ENCODE data around the gene ATG2A. TPM values are rescaled to one million over a fixed set of nuclear protein-coding genes. Genes with fewer than 3 reads are reported as not detected.
A peak's percentile ranks its signal among the peaks of the same experiment; 100 is the strongest.

The ATG2A gene
- total RNA-seq, 1 donor from 2014 or later = 28.7 TPM

DNA sequence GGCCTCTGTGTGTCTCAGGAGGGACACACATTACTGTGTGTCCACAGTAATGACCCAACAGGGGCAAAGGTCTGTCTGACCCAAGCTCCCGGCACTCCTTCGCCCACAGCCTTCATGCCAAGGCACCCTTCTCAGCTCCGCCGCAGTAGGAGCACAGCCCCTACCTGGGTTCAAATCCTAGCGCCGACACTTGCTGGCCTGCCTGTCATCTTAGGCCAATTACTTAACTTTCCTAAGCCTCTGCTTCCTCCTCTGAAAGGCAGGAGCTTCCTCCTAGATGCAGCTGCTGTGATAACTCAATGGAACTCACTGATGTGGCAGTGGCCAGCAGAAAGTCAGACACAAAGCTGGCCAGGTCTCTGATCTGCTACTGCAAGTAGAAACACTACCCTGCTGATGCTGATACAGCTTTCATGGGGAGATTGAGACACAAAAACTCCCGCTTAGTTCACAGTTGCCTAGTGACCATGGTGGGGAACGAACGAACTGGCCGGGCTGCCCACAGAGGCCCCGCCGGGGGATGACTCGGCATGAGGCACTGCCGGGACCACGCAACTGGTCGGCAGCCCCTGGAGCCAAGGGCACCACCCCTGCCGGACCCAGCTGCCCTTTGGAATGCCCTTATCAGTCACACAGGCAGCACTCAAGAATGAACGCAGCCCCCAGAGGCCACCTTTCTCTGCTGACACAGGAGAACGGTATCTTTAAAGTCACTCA is 46.7 kb downstream of the ATG2A start:
- no peak for DNase-seq (ENCODE audit: extremely low spot score, unreplicated experiment)
- Mint-ChIP-seq H3K36me3 (ENCODE audit: unreplicated experiment) (peaks cover 15% of the 10 kb centered on the region), H3K4me3 (ENCODE audit: unreplicated experiment) (no peak overlapping the region), H3K27ac (ENCODE audit: unreplicated experiment) (peak overlapping the region; percentile 77), H3K4me1 (ENCODE audit: unreplicated experiment) (peaks cover 58% of the 10 kb centered on the region), H3K9me3 (ENCODE audit: unreplicated experiment) (no peaks in the 10 kb centered on the region), H3K27me3 (ENCODE audit: unreplicated experiment) (no peaks in the 10 kb centered on the region)
- TF ChIP-seq CTCF (IDR thresholded peaks at IDR 0.05) = no peak

GRCh38 chr11:64869571-64870175 is 47.3 kb downstream of the ATG2A start:
- Mint-ChIP-seq H3K4me3 (ENCODE audit: unreplicated experiment) (no peak overlapping the region), H3K27ac (ENCODE audit: unreplicated experiment) (peak overlapping the region; percentile 74), H3K27me3 (ENCODE audit: unreplicated experiment) (no peaks in the 10 kb centered on the region), H3K36me3 (ENCODE audit: unreplicated experiment) (peaks cover 15% of the 10 kb centered on the region), H3K9me3 (ENCODE audit: unreplicated experiment) (no peaks in the 10 kb centered on the region), H3K4me1 (ENCODE audit: unreplicated experiment) (peaks cover 58% of the 10 kb centered on the region)
- DNase-seq (ENCODE audit: extremely low spot score, unreplicated experiment) = no peak
- TF ChIP-seq CTCF (IDR thresholded peaks at IDR 0.05) = peak; percentile 34

DNA sequence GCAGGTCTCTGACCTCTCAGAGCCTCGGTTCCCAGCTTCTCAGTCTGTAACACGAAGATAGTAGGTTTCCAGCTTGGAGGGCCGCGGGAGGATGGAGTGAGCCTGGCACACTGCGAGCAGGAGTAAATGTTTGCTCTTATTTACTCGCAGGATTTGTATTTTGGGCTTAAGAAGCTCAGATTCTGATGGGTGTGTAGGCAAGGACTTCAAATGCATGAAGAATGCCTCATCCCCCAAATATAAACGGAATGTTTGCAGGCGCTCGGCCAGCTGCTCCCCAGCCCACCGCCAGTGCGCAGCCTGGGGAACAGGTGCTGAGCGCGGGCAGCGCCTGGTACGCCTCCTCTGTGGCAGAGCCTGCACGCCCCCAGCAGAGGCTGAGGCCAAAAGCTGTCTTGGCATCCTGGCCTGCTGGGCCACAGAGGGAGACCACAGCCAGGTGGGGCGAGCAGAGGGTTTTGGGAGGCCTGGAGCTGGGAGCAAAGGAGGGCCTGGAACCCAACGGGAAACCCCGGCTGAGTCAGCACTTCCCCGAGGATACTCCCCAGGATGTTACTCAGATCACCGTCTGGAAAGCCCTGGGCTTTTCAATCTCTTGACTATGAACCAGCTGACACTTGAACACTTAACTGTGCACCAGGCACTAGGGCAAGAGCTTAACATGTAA is 48.0 kb downstream of the ATG2A start:
- no peak for TF ChIP-seq CTCF (IDR thresholded peaks at IDR 0.05)
- no peaks in the 10 kb centered on the region for H3K9me3 Mint-ChIP-seq (ENCODE audit: unreplicated experiment)
- peaks cover 15% of the 10 kb centered on the region for H3K36me3 Mint-ChIP-seq (ENCODE audit: unreplicated experiment)
- no peak overlapping the region for H3K4me3 Mint-ChIP-seq (ENCODE audit: unreplicated experiment)
- no peak for DNase-seq (ENCODE audit: extremely low spot score, unreplicated experiment)
- peak overlapping the region; percentile 74 for H3K27ac Mint-ChIP-seq (ENCODE audit: unreplicated experiment)
- peaks cover 58% of the 10 kb centered on the region for H3K4me1 Mint-ChIP-seq (ENCODE audit: unreplicated experiment)
- H3K27me3 Mint-ChIP-seq (ENCODE audit: unreplicated experiment) = no peaks in the 10 kb centered on the region

GRCh38 chr11:64867748-64868462 is 49.1 kb downstream of the ATG2A start:
- DNase-seq (ENCODE audit: extremely low spot score, unreplicated experiment) = no peak
- H3K27me3 Mint-ChIP-seq (ENCODE audit: unreplicated experiment) = no peaks in the 10 kb centered on the region
- H3K4me3 Mint-ChIP-seq (ENCODE audit: unreplicated experiment) = no peak overlapping the region
- TF ChIP-seq CTCF (IDR thresholded peaks at IDR 0.05) = no peak
- H3K4me1 Mint-ChIP-seq (ENCODE audit: unreplicated experiment) = peaks cover 70% of the 10 kb centered on the region
- peak overlapping the region; percentile 7 for H3K27ac Mint-ChIP-seq (ENCODE audit: unreplicated experiment)
- H3K9me3 Mint-ChIP-seq (ENCODE audit: unreplicated experiment) = no peaks in the 10 kb centered on the region
- H3K36me3 Mint-ChIP-seq (ENCODE audit: unreplicated experiment) = peaks cover 14% of the 10 kb centered on the region

- H3K4me3 Mint-ChIP-seq (ENCODE audit: unreplicated experiment) = no peak overlapping the region
- H3K4me1 Mint-ChIP-seq (ENCODE audit: unreplicated experiment) = peaks cover 74% of the 10 kb centered on the region
- peak overlapping the region; percentile 88 for H3K27ac Mint-ChIP-seq (ENCODE audit: unreplicated experiment)
Measured at GRCh38 chr11:64866173-64866491, 50.9 kb downstream of the ATG2A start.

More at GRCh38 chr11:64866173-64866491, 50.9 kb downstream of the ATG2A start:
- H3K36me3 Mint-ChIP-seq (ENCODE audit: unreplicated experiment) = peaks cover 3% of the 10 kb centered on the region
- TF ChIP-seq CTCF (IDR thresholded peaks at IDR 0.05) = no peak
- no peaks in the 10 kb centered on the region for H3K27me3 Mint-ChIP-seq (ENCODE audit: unreplicated experiment)
- H3K9me3 Mint-ChIP-seq (ENCODE audit: unreplicated experiment) = no peaks in the 10 kb centered on the region
- DNase-seq (ENCODE audit: extremely low spot score, unreplicated experiment) = no peak
